ENCODE data around the gene NFX1. TPM values are rescaled to one million over a fixed set of nuclear protein-coding genes. Genes with fewer than 3 reads are reported as not detected.
"Not testable (repeated sequence)": the region's sequence is repeated elsewhere in the genome, so short reads cannot be mapped to it uniquely, and the experiment has no call there.

Gene NFX1
- total RNA-seq, 1 experiment from 2014 or later = 32.6 TPM

DNA sequence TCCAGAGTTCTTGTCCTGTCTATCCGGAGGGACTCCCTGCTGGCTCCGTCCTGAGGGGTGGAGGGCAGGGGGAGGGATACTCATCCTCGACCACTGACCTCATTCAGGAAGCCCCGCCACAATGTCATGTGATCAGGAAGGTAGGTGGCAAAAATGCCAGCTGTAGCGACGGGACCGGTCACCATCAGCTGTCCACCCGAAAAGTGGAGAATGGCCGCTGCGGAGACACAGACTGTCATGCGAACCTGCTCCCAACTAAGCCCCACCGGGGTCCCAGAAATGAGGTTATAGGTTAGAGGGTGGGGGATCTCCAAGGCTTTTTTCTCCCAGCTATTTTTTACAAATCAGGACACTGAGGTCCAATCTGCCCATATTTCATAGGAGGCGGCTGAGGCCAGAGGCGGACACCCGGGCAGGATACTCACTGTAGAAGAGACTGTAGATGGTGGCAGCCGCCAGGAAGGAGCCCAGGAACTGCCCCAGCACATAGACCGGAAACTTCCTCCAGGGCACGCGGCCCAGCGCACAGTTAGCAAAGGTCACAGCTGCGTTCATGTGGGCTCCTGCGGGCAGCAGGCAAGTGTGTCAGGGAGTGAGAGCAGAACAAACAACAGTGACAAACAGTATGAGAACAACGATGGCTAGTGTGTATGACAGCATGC is 95.8 kb downstream of the NFX1 start:
- POLR2A ChIA-PET; intact Hi-C loops (cut with micrococcal nuclease; ENCODE audit: unreplicated experiment); H3K4me1 ChIP-seq; DNase-seq; BruUV-seq (replicated peaks); H3K36me3 ChIP-seq (ENCODE audit: control insufficient read depth, insufficient read depth, low read length); CTCF ChIA-PET; H3K4me3 Mint-ChIP-seq (ENCODE audit: unreplicated experiment); H3K9me3 ChIP-seq; H3K27me3 Mint-ChIP-seq (ENCODE audit: insufficient read depth, unreplicated experiment); H3K36me3 Mint-ChIP-seq (ENCODE audit: insufficient read depth, unreplicated experiment); H3K27me3 ChIP-seq (replicated peaks; ENCODE audit: control insufficient read depth, insufficient read depth, low read length); H3K27ac Mint-ChIP-seq (ENCODE audit: unreplicated experiment); H3K9me3 Mint-ChIP-seq (ENCODE audit: unreplicated experiment); H3K4me3 ChIP-seq (ENCODE audit: low read depth, low read length): not testable (repeated sequence)
- H3K4me1 Mint-ChIP-seq (ENCODE audit: low read depth, unreplicated experiment) = peaks cover 17% of the 10 kb centered on the region

- H3K36me3 Mint-ChIP-seq (ENCODE audit: insufficient read depth, unreplicated experiment); intact Hi-C loops (cut with micrococcal nuclease; ENCODE audit: unreplicated experiment); H3K9me3 ChIP-seq; BruUV-seq (replicated peaks); H3K4me3 Mint-ChIP-seq (ENCODE audit: unreplicated experiment); H3K27me3 Mint-ChIP-seq (ENCODE audit: insufficient read depth, unreplicated experiment); DNase-seq; H3K4me3 ChIP-seq (ENCODE audit: low read depth, low read length); H3K27ac Mint-ChIP-seq (ENCODE audit: unreplicated experiment); CTCF ChIA-PET; POLR2A ChIA-PET; H3K4me1 ChIP-seq; H3K36me3 ChIP-seq (ENCODE audit: control insufficient read depth, insufficient read depth, low read length); H3K27me3 ChIP-seq (replicated peaks; ENCODE audit: control insufficient read depth, insufficient read depth, low read length); H3K9me3 Mint-ChIP-seq (ENCODE audit: unreplicated experiment): not testable (repeated sequence)
- peaks cover 17% of the 10 kb centered on the region for H3K4me1 Mint-ChIP-seq (ENCODE audit: low read depth, unreplicated experiment)
These were observed 96.3 kb downstream of the NFX1 start for GRCh38 chr9:33386641-33386996.

DNA sequence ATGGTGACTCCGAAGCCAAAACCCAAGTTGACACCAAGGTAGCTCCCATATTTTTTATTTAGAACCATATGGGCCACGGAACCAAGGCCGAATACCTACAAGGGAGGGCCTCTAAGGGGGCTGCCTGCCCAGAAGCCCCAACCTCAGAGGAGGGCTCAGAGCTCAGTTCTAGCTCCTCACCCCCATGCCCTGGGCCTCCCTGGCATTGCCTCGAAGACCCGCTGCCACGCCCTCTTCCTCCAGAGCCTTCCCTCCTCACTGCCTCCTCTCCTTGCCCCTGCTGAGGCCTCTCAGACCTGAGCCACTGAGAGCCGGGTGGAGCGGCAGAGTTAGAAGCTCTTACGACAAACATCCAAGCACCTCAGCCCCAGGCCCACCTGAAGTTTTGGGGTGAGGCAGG is 96.7 kb downstream of the NFX1 start:
- POLR2A ChIA-PET; BruUV-seq (replicated peaks): not testable (repeated sequence)

DNA sequence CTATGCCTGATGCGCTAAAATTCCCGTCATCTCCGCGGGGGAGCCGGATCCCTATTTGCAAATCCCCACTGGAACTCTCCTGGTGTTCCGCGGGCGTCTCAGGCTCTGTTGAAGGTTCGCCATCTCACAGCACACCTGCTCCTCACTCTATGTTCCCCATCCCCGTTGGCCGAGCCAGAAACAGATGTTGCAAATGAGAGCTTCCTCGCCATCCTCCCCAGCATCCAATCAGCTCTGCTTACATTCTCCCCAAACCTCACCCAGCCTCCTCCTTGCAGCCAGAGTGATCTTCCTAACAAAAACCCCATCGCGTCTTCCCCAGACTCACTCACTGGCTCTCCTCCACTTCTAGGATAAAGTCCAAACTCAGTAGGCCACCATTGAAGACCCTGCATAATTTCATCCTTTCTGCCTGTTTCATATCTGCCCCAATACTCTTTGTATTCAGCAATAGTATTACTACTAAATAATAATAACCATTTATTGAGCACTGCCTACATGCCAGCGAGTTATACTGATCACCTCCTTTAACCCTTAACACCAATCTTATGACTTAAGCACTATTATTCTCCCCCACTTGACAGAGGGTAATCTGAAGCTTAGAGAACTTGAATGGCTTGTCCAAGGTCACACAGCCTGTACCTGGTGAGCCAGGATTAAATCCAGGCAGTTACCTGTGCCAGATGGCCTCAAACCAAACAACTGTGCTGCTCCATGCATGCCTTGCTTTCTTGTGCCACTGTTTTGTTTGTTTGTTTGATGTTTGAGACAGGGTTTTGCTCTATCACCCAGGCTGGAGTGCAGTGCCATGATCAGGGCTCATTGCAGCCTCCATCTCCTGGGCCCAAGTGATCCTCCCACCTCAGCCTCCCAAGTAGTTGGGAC is 98.0 kb downstream of the NFX1 start:
- POLR2A ChIA-PET = interaction anchor here (0.6 kb wide), 1 partner anchor 30 kb away, joined by 3 read pairs; no protein-coding TSS in a partner anchor

More for the DNA sequence above, 96.7 kb downstream of the NFX1 start:
- H3K36me3 Mint-ChIP-seq (ENCODE audit: insufficient read depth, unreplicated experiment); H3K9me3 Mint-ChIP-seq (ENCODE audit: unreplicated experiment); intact Hi-C loops (cut with micrococcal nuclease; ENCODE audit: unreplicated experiment); H3K27me3 ChIP-seq (replicated peaks; ENCODE audit: control insufficient read depth, insufficient read depth, low read length); CTCF ChIA-PET; H3K4me3 Mint-ChIP-seq (ENCODE audit: unreplicated experiment); DNase-seq; H3K27me3 Mint-ChIP-seq (ENCODE audit: insufficient read depth, unreplicated experiment); H3K27ac Mint-ChIP-seq (ENCODE audit: unreplicated experiment); H3K9me3 ChIP-seq; H3K36me3 ChIP-seq (ENCODE audit: control insufficient read depth, insufficient read depth, low read length); H3K4me3 ChIP-seq (ENCODE audit: low read depth, low read length): not testable (repeated sequence)
- peaks cover 17% of the 10 kb centered on the region for H3K4me1 Mint-ChIP-seq (ENCODE audit: low read depth, unreplicated experiment)
- peaks cover 12% of the 10 kb centered on the region for H3K4me1 ChIP-seq

GRCh38 chr9:33391111-33391771 is 100.9 kb downstream of the NFX1 start:
- intact Hi-C loops (cut with micrococcal nuclease; ENCODE audit: unreplicated experiment) = loop anchor here (2.0 kb wide), 2 partner anchors 16 to 24 kb away; no protein-coding TSS in a partner anchor
- not testable (repeated sequence) for H3K4me3 ChIP-seq (ENCODE audit: low read depth, low read length)

More for the DNA sequence above, 98.0 kb downstream of the NFX1 start:
- Mint-ChIP-seq H3K9me3 (ENCODE audit: unreplicated experiment) (no peaks in the 10 kb centered on the region), H3K27ac (ENCODE audit: unreplicated experiment) (no peak overlapping the region), H3K4me1 (ENCODE audit: low read depth, unreplicated experiment) (peaks cover 20% of the 10 kb centered on the region), H3K27me3 (ENCODE audit: insufficient read depth, unreplicated experiment) (no peaks in the 10 kb centered on the region), H3K4me3 (ENCODE audit: unreplicated experiment) (no peak overlapping the region), H3K36me3 (ENCODE audit: insufficient read depth, unreplicated experiment) (no peaks in the 10 kb centered on the region)
- BruUV-seq (replicated peaks) = no TSS peak
- no peaks in the 10 kb centered on the region for H3K9me3 ChIP-seq
- TF ChIP-seq, protein P1, sequence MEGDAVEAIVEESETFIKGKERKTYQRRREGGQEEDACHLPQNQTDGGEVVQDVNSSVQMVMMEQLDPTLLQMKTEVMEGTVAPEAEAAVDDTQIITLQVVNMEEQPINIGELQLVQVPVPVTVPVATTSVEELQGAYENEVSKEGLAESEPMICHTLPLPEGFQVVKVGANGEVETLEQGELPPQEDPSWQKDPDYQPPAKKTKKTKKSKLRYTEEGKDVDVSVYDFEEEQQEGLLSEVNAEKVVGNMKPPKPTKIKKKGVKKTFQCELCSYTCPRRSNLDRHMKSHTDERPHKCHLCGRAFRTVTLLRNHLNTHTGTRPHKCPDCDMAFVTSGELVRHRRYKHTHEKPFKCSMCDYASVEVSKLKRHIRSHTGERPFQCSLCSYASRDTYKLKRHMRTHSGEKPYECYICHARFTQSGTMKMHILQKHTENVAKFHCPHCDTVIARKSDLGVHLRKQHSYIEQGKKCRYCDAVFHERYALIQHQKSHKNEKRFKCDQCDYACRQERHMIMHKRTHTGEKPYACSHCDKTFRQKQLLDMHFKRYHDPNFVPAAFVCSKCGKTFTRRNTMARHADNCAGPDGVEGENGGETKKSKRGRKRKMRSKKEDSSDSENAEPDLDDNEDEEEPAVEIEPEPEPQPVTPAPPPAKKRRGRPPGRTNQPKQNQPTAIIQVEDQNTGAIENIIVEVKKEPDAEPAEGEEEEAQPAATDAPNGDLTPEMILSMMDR (IDR thresholded peaks at IDR 0.05; ENCODE audit: insufficient read depth in 1 of 2, low read depth in 1 of 2, low read length in 1 of 2, severe bottlenecking in 1 of 2, unreplicated experiment in 1 of 2) = no peak
- no peaks in the 10 kb centered on the region for H3K36me3 ChIP-seq (ENCODE audit: control insufficient read depth, insufficient read depth, low read length)
- H3K4me3 ChIP-seq (ENCODE audit: low read depth, low read length) = no peak overlapping the region
- DNase-seq = no peak
- H3K27me3 ChIP-seq (replicated peaks; ENCODE audit: control insufficient read depth, insufficient read depth, low read length) = no peaks in the 10 kb centered on the region
- H3K4me1 ChIP-seq = peaks cover 25% of the 10 kb centered on the region
- intact Hi-C loops (cut with micrococcal nuclease; ENCODE audit: unreplicated experiment) = no loop called here
- CTCF ChIA-PET = no interaction called here

DNA sequence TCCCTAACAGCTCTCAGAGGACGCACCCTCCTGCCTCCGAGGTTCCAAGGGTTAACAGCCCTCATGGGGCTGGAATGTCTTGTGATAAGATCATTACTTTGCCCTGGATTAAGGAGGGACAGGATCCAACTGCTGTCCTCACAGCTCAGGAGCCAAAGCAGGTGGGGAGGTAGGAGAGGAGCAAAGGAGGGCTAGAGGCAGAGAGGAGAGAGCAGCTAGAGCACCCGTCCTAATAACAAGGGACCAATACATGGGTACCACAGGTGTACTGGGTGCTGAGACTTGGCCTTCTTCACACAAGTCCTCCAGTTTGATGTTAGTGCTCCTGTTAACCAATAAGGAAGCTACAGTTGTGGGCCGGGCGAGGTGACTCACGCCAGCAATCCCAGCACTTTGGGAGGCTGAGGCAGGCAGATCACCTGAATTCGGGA is 102.3 kb downstream of the NFX1 start:
- H3K36me3 ChIP-seq (ENCODE audit: control insufficient read depth, insufficient read depth, low read length); BruUV-seq (replicated peaks); H3K27me3 ChIP-seq (replicated peaks; ENCODE audit: control insufficient read depth, insufficient read depth, low read length); H3K36me3 Mint-ChIP-seq (ENCODE audit: insufficient read depth, unreplicated experiment); H3K4me3 ChIP-seq (ENCODE audit: low read depth, low read length); intact Hi-C loops (cut with micrococcal nuclease; ENCODE audit: unreplicated experiment); H3K9me3 ChIP-seq; H3K4me3 Mint-ChIP-seq (ENCODE audit: unreplicated experiment); H3K27me3 Mint-ChIP-seq (ENCODE audit: insufficient read depth, unreplicated experiment); H3K9me3 Mint-ChIP-seq (ENCODE audit: unreplicated experiment); POLR2A ChIA-PET: not testable (repeated sequence)
- CTCF ChIA-PET = interaction anchor here (1.1 kb wide), 1 partner anchor 60 kb away, joined by 3 read pairs; no protein-coding TSS in a partner anchor
- peak overlapping the region; percentile 11 for H3K27ac Mint-ChIP-seq (ENCODE audit: unreplicated experiment)
- peak in 1 of 2 experiments; percentile 78 for DNase-seq
- H3K4me1 Mint-ChIP-seq (ENCODE audit: low read depth, unreplicated experiment) = peaks cover 38% of the 10 kb centered on the region
- peaks cover 37% of the 10 kb centered on the region for H3K4me1 ChIP-seq

More at GRCh38 chr9:33391111-33391771, 100.9 kb downstream of the NFX1 start:
- Mint-ChIP-seq H3K4me3 (ENCODE audit: unreplicated experiment) (peak overlapping the region; percentile 25), H3K4me1 (ENCODE audit: low read depth, unreplicated experiment) (peaks cover 38% of the 10 kb centered on the region)
- H3K9me3 Mint-ChIP-seq (ENCODE audit: unreplicated experiment); H3K9me3 ChIP-seq; POLR2A ChIA-PET; H3K27me3 Mint-ChIP-seq (ENCODE audit: insufficient read depth, unreplicated experiment); H3K27me3 ChIP-seq (replicated peaks; ENCODE audit: control insufficient read depth, insufficient read depth, low read length); H3K36me3 Mint-ChIP-seq (ENCODE audit: insufficient read depth, unreplicated experiment); H3K36me3 ChIP-seq (ENCODE audit: control insufficient read depth, insufficient read depth, low read length); H3K27ac Mint-ChIP-seq (ENCODE audit: unreplicated experiment); BruUV-seq (replicated peaks): not testable (repeated sequence)
- CTCF ChIA-PET = interaction anchor here (0.6 to 1.3 kb wide), 6 partner anchors 15 to 478 kb away, joined by 3 to 6 read pairs (median 4); no protein-coding TSS in a partner anchor
- H3K4me1 ChIP-seq = peaks cover 37% of the 10 kb centered on the region
- DNase-seq = peak; percentile 78 to 88
